ENCODE results near the gene CLSTN2.

The CLSTN2 gene

GRCh38 chr3:140224307-140224706 is 289.3 kb downstream of the CLSTN2 start:
- no peak for TF ChIP-seq CTCF (IDR thresholded peaks at IDR 0.05; ENCODE audit: low read depth, low read length, poor library complexity, severe bottlenecking)
- no peak for TF ChIP-seq EZH2phosphoT487 (IDR thresholded peaks at IDR 0.05; ENCODE audit: borderline replicate concordance, low read length)
- no peaks in the 10 kb centered on the region for H3F3A ChIP-seq (ENCODE audit: control insufficient read depth, insufficient read depth)
- no peaks in the 10 kb centered on the region for H3K36me3 ChIP-seq (ENCODE audit: control insufficient read depth, low read length)
- H3K9me3 ChIP-seq (ENCODE audit: control insufficient read depth, insufficient read depth, low read length): no peaks in the 10 kb centered on the region
- no peaks in the 10 kb centered on the region for H3K79me2 ChIP-seq (ENCODE audit: control insufficient read depth, low read length)
- H3K4me1 ChIP-seq (ENCODE audit: control insufficient read depth, low read length): no peaks in the 10 kb centered on the region
- H3K4me3 ChIP-seq (ENCODE audit: low read length): no peak overlapping the region
- H3K27me3 ChIP-seq (ENCODE audit: control insufficient read depth, low read length): no peaks in the 10 kb centered on the region
- no peaks in the 10 kb centered on the region for H3K9me2 ChIP-seq (replicated peaks; ENCODE audit: control insufficient read depth, low read length)
- H4K20me1 ChIP-seq (ENCODE audit: control insufficient read depth, insufficient read depth, low read depth, low read length): no peaks in the 10 kb centered on the region
- no peak overlapping the region for H3K27ac ChIP-seq (ENCODE audit: low read depth, low read length)
- no peak overlapping the region for H3K4me2 ChIP-seq (ENCODE audit: low read length)

DNA sequence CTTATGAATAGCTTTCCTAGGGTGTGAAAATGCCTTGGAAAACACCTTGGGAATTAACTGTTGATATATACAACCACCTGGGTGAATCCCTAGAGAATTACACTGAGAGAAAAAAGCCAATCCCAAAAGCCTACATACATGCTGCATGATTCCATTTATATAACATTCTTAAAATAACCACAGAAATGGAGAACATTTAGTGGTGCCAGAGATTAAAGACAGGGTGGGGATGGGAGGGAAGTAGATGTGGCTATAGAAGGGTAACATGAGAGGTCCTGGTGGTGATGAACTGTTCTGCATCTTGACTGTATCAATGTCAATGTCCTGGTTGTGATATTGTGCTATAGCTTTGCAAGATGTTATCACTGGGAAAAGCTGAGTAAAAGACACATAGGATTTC is 291.0 kb downstream of the CLSTN2 start:
- Histone ChIP-seq H3K4me1 (ENCODE audit: control insufficient read depth, low read length) (no peaks in the 10 kb centered on the region), H3K79me2 (ENCODE audit: control insufficient read depth, low read length) (no peaks in the 10 kb centered on the region), H3K4me2 (ENCODE audit: low read length) (no peak overlapping the region), H3F3A (ENCODE audit: control insufficient read depth, insufficient read depth) (no peaks in the 10 kb centered on the region), H3K36me3 (ENCODE audit: control insufficient read depth, low read length) (no peaks in the 10 kb centered on the region), H3K27me3 (ENCODE audit: control insufficient read depth, low read length) (no peaks in the 10 kb centered on the region), H3K9me2 (replicated peaks; ENCODE audit: control insufficient read depth, low read length) (no peaks in the 10 kb centered on the region), H3K9me3 (ENCODE audit: control insufficient read depth, insufficient read depth, low read length) (no peaks in the 10 kb centered on the region), H3K27ac (ENCODE audit: low read depth, low read length) (no peak overlapping the region), H4K20me1 (ENCODE audit: control insufficient read depth, insufficient read depth, low read depth, low read length) (no peaks in the 10 kb centered on the region), H3K4me3 (ENCODE audit: low read length) (no peak overlapping the region)
- TF ChIP-seq EZH2phosphoT487 (IDR thresholded peaks at IDR 0.05; ENCODE audit: borderline replicate concordance, low read length): no peak
- no peak for TF ChIP-seq CTCF (IDR thresholded peaks at IDR 0.05; ENCODE audit: low read depth, low read length, poor library complexity, severe bottlenecking)

DNA sequence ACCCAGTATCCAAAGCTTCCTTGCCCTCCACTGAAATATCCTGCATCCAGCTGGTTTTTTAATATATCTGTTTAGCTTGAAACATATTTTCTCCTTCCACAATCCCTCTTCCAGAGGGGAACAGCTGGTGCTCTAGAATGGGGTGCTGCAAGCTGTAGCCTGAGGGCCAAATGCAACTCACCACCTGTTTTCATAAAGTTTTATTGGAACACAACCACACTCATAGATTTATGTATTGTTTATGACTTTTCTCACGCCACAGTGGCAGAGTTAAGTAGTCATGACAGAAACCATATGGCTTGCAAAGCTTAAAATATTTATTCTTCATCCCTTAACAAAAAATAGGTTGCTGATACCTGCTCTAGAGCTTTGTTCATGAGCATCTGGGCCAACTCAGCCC is 298.7 kb downstream of the CLSTN2 start:
- H3K27ac ChIP-seq (ENCODE audit: low read depth, low read length): no peak overlapping the region

More for the DNA sequence above, 298.7 kb downstream of the CLSTN2 start:
- Histone ChIP-seq H3K9me2 (replicated peaks; ENCODE audit: control insufficient read depth, low read length) (no peaks in the 10 kb centered on the region), H4K20me1 (ENCODE audit: control insufficient read depth, insufficient read depth, low read depth, low read length) (no peaks in the 10 kb centered on the region), H3F3A (ENCODE audit: control insufficient read depth, insufficient read depth) (no peaks in the 10 kb centered on the region), H3K9me3 (ENCODE audit: control insufficient read depth, insufficient read depth, low read length) (no peaks in the 10 kb centered on the region), H3K4me3 (ENCODE audit: low read length) (no peak overlapping the region), H3K36me3 (ENCODE audit: control insufficient read depth, low read length) (no peaks in the 10 kb centered on the region), H3K79me2 (ENCODE audit: control insufficient read depth, low read length) (no peaks in the 10 kb centered on the region), H3K4me2 (ENCODE audit: low read length) (no peak overlapping the region), H3K4me1 (ENCODE audit: control insufficient read depth, low read length) (no peaks in the 10 kb centered on the region), H3K27me3 (ENCODE audit: control insufficient read depth, low read length) (no peaks in the 10 kb centered on the region)
- no peak for TF ChIP-seq EZH2phosphoT487 (IDR thresholded peaks at IDR 0.05; ENCODE audit: borderline replicate concordance, low read length)
- no peak for TF ChIP-seq CTCF (IDR thresholded peaks at IDR 0.05; ENCODE audit: low read depth, low read length, poor library complexity, severe bottlenecking)

Measured in DOHH2 (cell line).